GM21619 (cell line): Measurements from ENCODE around the gene IL1RAP.
"Not testable (repeated sequence)": the region's sequence is repeated elsewhere in the genome, so short reads cannot be mapped to it uniquely, and the experiment has no call there.

Experiments used
- ATAC-seq: cut with Tn5 transposase; IDR thresholded peaks from one replicate; pipeline ENCODE4 v1.9.1; 2021; ENCODE audit not compliant: unreplicated experiment

Gene IL1RAP

GRCh38 chr3:190505381-190506003, 8.4 kb upstream of the IL1RAP start:
- ATAC-seq = no peak

DNA sequence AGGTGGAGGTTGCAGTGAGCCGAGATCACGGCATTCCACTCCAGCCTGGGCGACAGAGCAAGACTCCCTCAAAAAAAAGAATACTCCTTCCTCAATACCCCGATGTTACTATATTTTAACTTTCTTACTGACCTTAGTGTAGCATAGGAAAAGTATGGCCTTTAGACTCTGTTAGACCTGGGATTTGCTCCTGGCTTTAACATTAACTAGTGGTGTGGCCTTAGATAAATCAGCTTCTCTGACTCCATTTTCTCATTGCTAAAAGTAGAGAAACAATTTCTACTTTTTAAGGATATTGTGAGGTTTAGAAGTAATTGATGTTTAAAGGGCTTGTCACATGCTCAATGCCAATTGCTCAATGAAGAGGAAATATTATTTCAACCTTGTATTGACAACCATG, 7.6 kb upstream of the IL1RAP start:
- ATAC-seq = no peak

GRCh38 chr3:190512666-190513065, 1.2 kb upstream of the IL1RAP start:
- ATAC-seq = no peak

DNA sequence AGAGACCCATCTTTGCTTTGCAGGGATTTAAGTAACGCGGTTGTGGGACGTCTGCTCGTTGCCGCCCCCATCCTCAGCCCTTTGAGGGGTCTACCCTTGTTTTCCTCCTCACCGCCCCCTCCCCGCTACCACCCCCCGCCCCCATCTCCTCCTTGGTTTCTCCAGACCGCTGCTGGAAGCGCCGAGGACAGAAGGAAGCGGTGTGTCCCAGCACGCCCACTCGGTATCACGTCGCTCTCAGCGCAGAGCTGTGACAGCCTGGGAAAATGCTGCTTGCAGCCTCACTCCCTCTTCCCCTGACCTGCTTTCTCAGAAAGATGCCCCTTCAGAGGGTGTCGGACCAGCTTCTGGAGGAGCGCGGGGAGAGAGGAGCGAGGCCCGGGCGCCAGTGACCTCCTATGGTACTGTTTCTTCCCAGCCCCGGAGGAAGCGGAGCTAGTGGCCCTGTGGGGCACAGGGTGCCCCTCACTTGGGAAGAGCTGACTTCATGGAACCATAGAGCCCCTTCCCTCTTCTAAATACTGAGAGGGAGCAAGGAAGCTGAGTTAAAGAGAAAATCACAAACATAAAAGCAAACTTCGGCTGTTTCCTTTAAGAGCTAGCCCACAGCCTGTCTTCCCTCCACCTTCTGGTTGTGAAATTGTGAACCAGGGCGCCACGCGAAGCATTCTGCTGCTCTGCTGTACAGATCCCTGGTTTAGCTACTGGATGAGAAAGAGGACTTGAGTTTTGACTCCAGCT, 698 bp downstream of the IL1RAP start:
- ATAC-seq = no peak

- no peak for ATAC-seq
Observed at GRCh38 chr3:190516416-190516815, 2.5 kb downstream of the IL1RAP start.

- no peak for ATAC-seq
Observed at GRCh38 chr3:190517687-190518086, 3.8 kb downstream of the IL1RAP start.

DNA sequence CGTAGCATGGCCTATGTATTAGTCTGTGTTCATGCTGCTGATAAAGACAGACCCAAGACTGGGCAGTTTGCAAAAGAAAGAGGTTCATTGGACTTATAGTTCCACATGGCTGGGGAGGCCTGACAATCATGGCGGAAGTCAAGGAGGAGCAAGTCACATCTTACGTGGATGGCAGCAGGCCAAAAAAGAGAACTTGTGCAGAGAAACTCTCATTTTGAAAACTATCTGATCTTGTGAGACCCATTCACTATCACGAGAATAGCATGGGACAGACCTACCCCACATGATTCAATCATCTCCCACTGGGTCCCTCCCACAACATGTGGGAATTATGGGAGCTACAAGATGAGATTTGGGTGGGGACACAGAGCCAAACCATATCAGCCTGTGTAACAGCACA, 4.6 kb downstream of the IL1RAP start:
- ATAC-seq = not testable (repeated sequence)

DNA sequence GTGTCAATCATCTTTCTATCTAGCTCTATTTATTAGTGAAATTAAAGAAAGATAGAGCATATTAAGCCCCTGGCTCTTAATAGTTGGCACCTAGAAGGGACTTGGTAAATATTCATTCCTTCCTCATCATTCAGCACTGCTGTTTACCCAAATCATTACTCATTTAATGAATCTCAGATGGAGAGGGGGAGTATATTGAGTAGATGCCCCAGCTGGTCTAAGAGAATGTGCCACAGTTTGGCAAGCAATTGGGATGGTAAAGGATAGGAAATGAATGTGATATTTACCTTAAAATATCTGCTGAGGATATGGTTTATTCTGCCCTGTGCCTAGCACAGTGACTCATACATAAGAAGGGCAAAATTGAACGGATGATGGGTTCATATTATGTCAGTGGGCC, 6.0 kb downstream of the IL1RAP start:
- no peak for ATAC-seq

DNA sequence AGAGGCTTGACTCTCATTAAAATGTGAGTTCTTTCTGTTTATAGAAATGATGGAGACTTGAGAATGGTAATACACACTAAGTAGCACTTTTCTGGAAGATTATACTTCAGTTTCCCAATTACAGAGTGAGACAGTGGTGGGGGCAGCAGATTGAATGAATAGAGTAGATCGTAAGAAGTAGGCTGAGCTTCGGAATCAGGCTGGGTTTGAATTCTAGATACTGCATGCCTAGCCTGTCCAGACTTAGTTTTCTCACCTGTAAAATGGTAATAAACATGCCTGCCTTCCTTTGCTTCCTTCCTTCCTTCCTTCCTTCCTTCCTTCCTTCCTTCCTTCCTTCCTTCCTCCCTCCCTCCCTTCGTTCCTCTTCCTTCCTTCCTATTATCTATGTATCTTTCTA, 8.1 kb downstream of the IL1RAP start:
- ATAC-seq = no peak

GRCh38 chr3:190522621-190523222, 8.8 kb downstream of the IL1RAP start:
- ATAC-seq = no peak

GRCh38 chr3:190524942-190525341, 11.1 kb downstream of the IL1RAP start:
- no peak for ATAC-seq

DNA sequence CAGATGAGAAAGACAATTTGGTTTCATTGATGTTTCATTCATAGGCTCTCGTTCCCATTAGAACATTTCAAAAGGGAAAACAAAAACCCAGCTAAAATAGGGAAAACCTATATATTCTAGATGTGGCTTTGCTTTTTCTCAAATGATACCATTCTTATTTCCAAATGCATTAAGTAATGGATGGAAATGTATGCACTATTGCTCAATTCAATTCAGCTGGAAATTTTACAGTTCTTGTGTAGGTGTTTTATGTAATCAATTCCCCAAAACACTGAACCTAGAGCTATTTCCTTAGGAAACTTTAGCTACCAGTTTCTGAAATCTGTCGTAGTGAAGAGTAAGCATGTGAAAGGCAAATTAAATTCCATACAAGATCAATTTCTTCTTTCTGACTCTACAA, 11.7 kb downstream of the IL1RAP start:
- ATAC-seq = no peak

DNA sequence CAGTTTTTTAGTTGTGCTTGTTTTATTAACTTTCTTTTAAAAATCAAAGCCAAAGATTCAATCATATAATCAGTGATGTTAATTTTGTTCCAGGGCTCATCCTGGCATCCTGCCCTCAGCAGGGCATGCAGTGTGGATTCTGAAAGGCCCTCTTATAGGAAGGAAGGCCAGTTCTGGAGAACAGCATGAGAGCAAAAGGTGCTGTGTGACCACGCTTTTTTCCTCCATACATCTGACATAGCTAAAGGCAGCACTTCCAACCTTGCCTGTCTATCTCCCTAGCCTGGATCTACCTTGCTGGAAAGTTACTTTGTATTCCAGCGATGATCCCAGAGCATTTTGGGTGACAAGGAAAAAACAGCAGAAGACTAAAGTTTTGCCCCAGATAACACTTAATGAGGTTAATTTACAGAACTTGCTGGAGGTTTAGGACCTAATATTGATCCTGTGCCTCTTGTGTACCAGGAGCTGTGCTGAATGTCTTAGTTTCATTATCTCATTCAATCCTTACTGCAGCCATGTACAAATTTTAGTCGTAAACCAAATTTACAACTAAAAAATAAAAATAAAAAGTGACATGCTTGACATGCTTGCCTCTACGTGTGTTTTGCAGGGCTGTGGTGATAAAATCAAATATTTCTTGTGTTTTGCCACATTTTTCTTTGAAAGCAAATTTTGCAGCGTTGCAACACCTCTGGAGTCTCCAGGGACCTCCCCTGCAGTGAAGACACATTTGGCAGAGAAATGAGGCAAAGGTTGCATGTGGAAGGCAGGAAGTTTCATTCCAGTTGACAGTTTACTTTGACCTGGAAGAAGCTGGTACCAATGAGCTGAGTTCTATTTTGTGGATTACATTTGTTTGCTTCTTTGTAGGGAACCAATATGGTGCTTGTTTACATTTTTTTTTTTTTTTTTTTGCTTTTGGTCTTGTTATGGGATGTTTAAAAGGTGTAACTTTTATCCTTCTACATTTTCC, 13.2 kb downstream of the IL1RAP start:
- ATAC-seq = no peak

DNA sequence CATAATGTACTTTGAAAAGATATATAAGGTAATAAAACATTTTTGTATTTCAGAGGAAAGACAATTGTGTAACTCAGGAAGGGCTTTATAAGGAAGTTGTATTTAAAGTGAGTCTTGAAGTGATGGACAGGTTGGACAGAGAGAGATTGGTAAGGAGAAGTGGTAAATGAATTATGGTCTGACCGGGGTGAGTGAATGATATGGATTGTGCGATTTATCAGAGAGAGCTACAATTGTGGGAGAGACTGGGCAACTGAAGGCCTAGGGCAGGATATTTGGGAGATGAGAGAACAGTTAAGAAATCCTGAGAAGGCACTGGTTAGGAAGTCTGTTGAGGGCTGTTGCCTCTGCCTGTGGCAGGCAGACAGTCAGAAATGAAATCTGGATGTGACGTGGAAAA, 14.8 kb downstream of the IL1RAP start:
- ATAC-seq = no peak

- no peak for ATAC-seq
Observed at GRCh38 chr3:190531406-190531805, 17.5 kb downstream of the IL1RAP start.

DNA sequence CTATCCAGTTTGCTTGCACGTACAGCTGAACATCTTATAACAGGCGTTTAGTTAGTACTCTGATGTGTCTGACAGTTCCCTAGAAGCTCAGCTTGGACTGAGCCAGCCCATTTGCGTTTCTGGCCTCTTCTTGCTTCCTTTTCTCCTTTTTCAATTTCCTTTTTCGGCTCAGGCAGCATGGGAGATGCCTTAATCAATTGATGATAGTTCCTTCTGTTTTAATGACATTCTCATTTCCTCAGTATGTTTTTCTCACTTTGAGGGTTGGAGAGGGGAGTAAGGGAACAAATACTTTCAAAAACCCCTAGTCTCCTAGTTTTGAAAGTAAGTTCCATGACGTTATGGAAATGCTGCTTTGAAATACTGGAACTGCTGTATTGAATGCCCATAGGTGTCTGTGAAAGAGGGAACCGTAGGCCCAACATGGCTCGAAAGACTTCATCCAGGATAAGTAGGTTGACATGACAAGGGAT, 18.9 kb downstream of the IL1RAP start:
- ATAC-seq = no peak

GRCh38 chr3:190533511-190534281, 19.8 kb downstream of the IL1RAP start:
- ATAC-seq = no peak

DNA sequence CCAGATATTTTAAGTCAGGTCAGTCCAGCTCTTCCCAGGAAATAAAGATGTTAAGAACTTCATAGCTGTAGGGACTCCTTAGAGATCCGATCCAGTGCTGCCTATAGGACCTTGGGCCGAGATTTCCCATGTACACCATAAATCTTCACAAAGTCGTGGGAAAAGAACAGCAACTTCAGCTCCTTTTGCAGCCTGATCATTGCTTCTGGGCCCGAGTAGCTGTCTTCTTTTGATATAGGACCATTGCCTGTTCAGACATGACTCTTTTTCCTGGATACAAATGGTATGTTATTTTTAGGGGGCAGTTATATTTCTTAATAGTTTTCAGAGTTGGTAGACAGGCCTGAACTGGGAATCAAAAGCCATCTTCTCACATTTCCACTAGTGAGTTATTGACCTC, 20.5 kb downstream of the IL1RAP start:
- ATAC-seq = no peak

- ATAC-seq = no peak
Observed at GRCh38 chr3:190534986-190535385, 21.1 kb downstream of the IL1RAP start.

DNA sequence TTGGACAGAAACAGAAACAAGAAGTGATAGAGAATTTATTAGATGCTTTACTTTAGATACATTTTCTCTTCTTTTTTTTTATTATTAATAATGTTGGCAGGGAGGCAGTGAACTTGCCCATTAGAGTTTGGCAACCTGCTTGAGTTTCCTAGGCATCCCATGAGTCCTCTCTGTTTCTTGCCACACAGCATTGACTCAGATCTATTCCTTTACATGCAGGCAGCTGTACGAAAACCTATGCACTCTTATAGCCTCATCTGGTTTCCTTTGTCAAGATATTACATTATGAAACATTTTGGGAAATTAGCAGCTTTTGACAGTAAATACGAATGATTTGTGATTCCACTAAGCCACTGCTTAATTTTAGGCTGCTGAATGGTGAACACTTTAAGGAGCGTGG, 23.3 kb downstream of the IL1RAP start:
- ATAC-seq = no peak
